ENCODE results near the gene TBC1D3H. TPM values are rescaled to one million over a fixed set of nuclear protein-coding genes. Genes with fewer than 3 reads are reported as not detected.
"Not testable (repeated sequence)": the region's sequence is repeated elsewhere in the genome, so short reads cannot be mapped to it uniquely, and the experiment has no call there.

The TBC1D3H gene
- not detected in 2 replicates for total RNA-seq (2022)
- not detected for Bru-seq, nascent RNA
- BruChase-seq, experiment 1, labeled RNA remaining after a 6-hour chase, result not detected
- not detected for BruChase-seq, experiment 2, labeled RNA remaining after a 2-hour chase
- long read RNA-seq, result 0 reads

GRCh38 chr17:36388385-36389245 lies at the start of gene TBC1D3H:
TSS of gene TBC1D3H (minus strand) at chr17:36388435. CDS start at chr17:36386895, 1,540 bp downstream.
- POLR2A ChIA-PET; CTCF ChIA-PET; BruUV-seq (replicated peaks); H3K27ac Mint-ChIP-seq (ENCODE audit: low read depth, unreplicated experiment); H3K4me1 Mint-ChIP-seq (ENCODE audit: insufficient read depth, unreplicated experiment); H3K4me3 Mint-ChIP-seq (ENCODE audit: unreplicated experiment); H3K27me3 Mint-ChIP-seq (ENCODE audit: insufficient read depth, unreplicated experiment); H3K9me3 Mint-ChIP-seq (ENCODE audit: unreplicated experiment); H3K36me3 Mint-ChIP-seq (ENCODE audit: insufficient read depth, unreplicated experiment); intact Hi-C loops (cut with micrococcal nuclease); DNase-seq (ENCODE audit: unreplicated experiment): not testable (repeated sequence)

- POLR2A ChIA-PET; CTCF ChIA-PET; H3K27ac Mint-ChIP-seq (ENCODE audit: low read depth, unreplicated experiment); intact Hi-C loops (cut with micrococcal nuclease); H3K4me1 Mint-ChIP-seq (ENCODE audit: insufficient read depth, unreplicated experiment); BruUV-seq (replicated peaks); H3K9me3 Mint-ChIP-seq (ENCODE audit: unreplicated experiment); H3K4me3 Mint-ChIP-seq (ENCODE audit: unreplicated experiment); H3K36me3 Mint-ChIP-seq (ENCODE audit: insufficient read depth, unreplicated experiment); H3K27me3 Mint-ChIP-seq (ENCODE audit: insufficient read depth, unreplicated experiment); DNase-seq (ENCODE audit: unreplicated experiment): not testable (repeated sequence)
Measured at GRCh38 chr17:36428891-36429290, 40.7 kb upstream of the TBC1D3H start.

- H3K9me3 Mint-ChIP-seq (ENCODE audit: unreplicated experiment); H3K4me1 Mint-ChIP-seq (ENCODE audit: insufficient read depth, unreplicated experiment); intact Hi-C loops (cut with micrococcal nuclease); H3K4me3 Mint-ChIP-seq (ENCODE audit: unreplicated experiment); H3K36me3 Mint-ChIP-seq (ENCODE audit: insufficient read depth, unreplicated experiment); POLR2A ChIA-PET; BruUV-seq (replicated peaks); CTCF ChIA-PET; H3K27me3 Mint-ChIP-seq (ENCODE audit: insufficient read depth, unreplicated experiment); H3K27ac Mint-ChIP-seq (ENCODE audit: low read depth, unreplicated experiment); DNase-seq (ENCODE audit: unreplicated experiment): not testable (repeated sequence)
Measured at GRCh38 chr17:36415180-36415941, 27.1 kb upstream of the TBC1D3H start.

GRCh38 chr17:36390943-36391645 lies 2.9 kb upstream of the TBC1D3H start:
- H3K27ac Mint-ChIP-seq (ENCODE audit: low read depth, unreplicated experiment); BruUV-seq (replicated peaks); H3K4me3 Mint-ChIP-seq (ENCODE audit: unreplicated experiment); H3K36me3 Mint-ChIP-seq (ENCODE audit: insufficient read depth, unreplicated experiment); DNase-seq (ENCODE audit: unreplicated experiment); POLR2A ChIA-PET; intact Hi-C loops (cut with micrococcal nuclease); H3K4me1 Mint-ChIP-seq (ENCODE audit: insufficient read depth, unreplicated experiment); H3K9me3 Mint-ChIP-seq (ENCODE audit: unreplicated experiment); CTCF ChIA-PET; H3K27me3 Mint-ChIP-seq (ENCODE audit: insufficient read depth, unreplicated experiment): not testable (repeated sequence)

GRCh38 chr17:36375938-36376337 lies 12.3 kb downstream of the TBC1D3H start:
- intact Hi-C loops (cut with micrococcal nuclease); H3K9me3 Mint-ChIP-seq (ENCODE audit: unreplicated experiment); H3K4me1 Mint-ChIP-seq (ENCODE audit: insufficient read depth, unreplicated experiment); H3K27ac Mint-ChIP-seq (ENCODE audit: low read depth, unreplicated experiment); H3K36me3 Mint-ChIP-seq (ENCODE audit: insufficient read depth, unreplicated experiment); BruUV-seq (replicated peaks); CTCF ChIA-PET; H3K27me3 Mint-ChIP-seq (ENCODE audit: insufficient read depth, unreplicated experiment); DNase-seq (ENCODE audit: unreplicated experiment); POLR2A ChIA-PET; H3K4me3 Mint-ChIP-seq (ENCODE audit: unreplicated experiment): not testable (repeated sequence)

- intact Hi-C loops (cut with micrococcal nuclease); H3K9me3 Mint-ChIP-seq (ENCODE audit: unreplicated experiment); CTCF ChIA-PET; DNase-seq (ENCODE audit: unreplicated experiment); H3K4me3 Mint-ChIP-seq (ENCODE audit: unreplicated experiment); BruUV-seq (replicated peaks); POLR2A ChIA-PET; H3K36me3 Mint-ChIP-seq (ENCODE audit: insufficient read depth, unreplicated experiment); H3K27me3 Mint-ChIP-seq (ENCODE audit: insufficient read depth, unreplicated experiment); H3K27ac Mint-ChIP-seq (ENCODE audit: low read depth, unreplicated experiment); H3K4me1 Mint-ChIP-seq (ENCODE audit: insufficient read depth, unreplicated experiment): not testable (repeated sequence)
Measured at GRCh38 chr17:36362496-36362895, 25.7 kb downstream of the TBC1D3H start.

Other genes starting within 250 kb of the TBC1D3H start
- gene TBC1D3B, start 211.8 kb downstream of the TBC1D3H start, total RNA-seq (2022), result 12.5 and 14.9 TPM in 2 replicates
- gene CCL3L1, start 191.7 kb downstream of the TBC1D3H start, total RNA-seq (2022), result not detected in 2 replicates
- not detected in 2 replicates for gene CCL4L2, start 177.4 kb downstream of the TBC1D3H start, total RNA-seq (2022)
- gene TBC1D3I, start 123.9 kb downstream of the TBC1D3H start, total RNA-seq (2022), result 0.96 and 1.1 TPM in 2 replicates
- gene TBC1D3G, start 64.6 kb downstream of the TBC1D3H start, total RNA-seq (2022), result 0.86 TPM in 1 of 2 replicates, not detected in the other
- gene ZNHIT3, start 98.2 kb upstream of the TBC1D3H start, total RNA-seq (2022), result 33.9 and 35.5 TPM in 2 replicates
- gene MYO19, start 146.4 kb upstream of the TBC1D3H start, total RNA-seq (2022), result 64.7 and 72.2 TPM in 2 replicates
- 7.5 and 9.8 TPM in 2 replicates for gene PIGW, start 146.6 kb upstream of the TBC1D3H start, total RNA-seq (2022)
- gene GGNBP2, start 156.5 kb upstream of the TBC1D3H start, total RNA-seq (2022), result 88.7 and 91.5 TPM in 2 replicates
- gene DHRS11, start 203.4 kb upstream of the TBC1D3H start, total RNA-seq (2022), result 11.8 and 14.7 TPM in 2 replicates
- 5.7 and 10.0 TPM in 2 replicates for gene MRM1, start 213.1 kb upstream of the TBC1D3H start, total RNA-seq (2022)

Data from MCF 10A (cell line).